HEK293 (cell line): ENCODE results near the gene APBB2.
A peak's percentile ranks its signal among the peaks of the same experiment; 100 is the strongest.

Source experiments
- CTCF ChIA-PET: fragments of 350-600 bp; formaldehyde crosslinking; extraction: SDS; loops from one replicate; lab custom pipeline; 2021; ENCODE audit warnings: antibody characterized with exemption; lab: Yijun Ruan, JAX
- POLR2A ChIA-PET: fragments of 300-600 bp; formaldehyde crosslinking; extraction: SDS; loops from one replicate; lab custom pipeline; 2020; ENCODE audit warnings: antibody characterized with exemption, inconsistent platforms; lab: Yijun Ruan, JAX
- H3K27ac ChIP-seq: fragments of 200-500 bp; sonication (Bioruptor generic); 2 replicates; pipeline ENCODE4 v1.5.1; 2014; ENCODE audit warnings: low read depth, low read length, control low read depth, inconsistent platforms; ENCODE audit errors: extremely low read depth
- H3K36me3 ChIP-seq, 2 experiments: fragments of 200-500 bp in 1 of 2; sonication (Bioruptor generic) in 1 of 2; 1 replicate in 1 of 2; 2 replicates in 1 of 2; pipeline ENCODE4 v1.5.1; 2014 to 2017; ENCODE audit warnings: inconsistent platforms in 2 of 2, low read length in 2 of 2; ENCODE audit not compliant: control insufficient read depth in 2 of 2, insufficient read depth in 1 of 2
- H3K4me1 ChIP-seq: fragments of 200-500 bp; sonication (Bioruptor generic); 2 replicates; pipeline ENCODE4 v1.5.1; 2014; ENCODE audit warnings: mild to moderate bottlenecking, low read length, inconsistent platforms; ENCODE audit not compliant: control insufficient read depth, insufficient read depth
- H3K4me3 ChIP-seq: 2 replicates; pipeline ENCODE4 v1.5.1; 2011; ENCODE audit warnings: low read depth, mild to moderate bottlenecking, control low read depth, low read length, moderate library complexity
- H3K9me3 ChIP-seq: fragments of 200-500 bp; sonication (Bioruptor generic); 2 replicates; pipeline ENCODE4 v1.5.1; 2014; ENCODE audit warnings: low read depth, low read length, inconsistent platforms; ENCODE audit not compliant: control insufficient read depth, insufficient read depth
- INSM2 ChIP-seq: fragments of 450-650 bp; formaldehyde crosslinking; IDR thresholded peaks from 2 replicates; pipeline ENCODE4 v1.5.1; 2016; ENCODE audit warnings: missing biosample characterization, missing genetic modification characterization
- SCRT1 ChIP-seq: fragments of 450-650 bp; formaldehyde crosslinking; IDR thresholded peaks from 2 replicates; pipeline ENCODE4 v1.5.1; 2016; ENCODE audit warnings: missing biosample characterization, missing genetic modification characterization, borderline replicate concordance
- SCRT2 ChIP-seq: fragments of 450-650 bp; formaldehyde crosslinking; IDR thresholded peaks from 2 replicates; pipeline ENCODE4 v1.5.1; 2016; ENCODE audit warnings: missing biosample characterization, missing genetic modification characterization
- ZBTB17 ChIP-seq: fragments of 450-650 bp; formaldehyde crosslinking; IDR thresholded peaks from 2 replicates; pipeline ENCODE4 v1.5.1; 2016; ENCODE audit warnings: missing biosample characterization, missing genetic modification characterization
- ZFP69B ChIP-seq: fragments of 450-650 bp; formaldehyde crosslinking; IDR thresholded peaks from 2 replicates; pipeline ENCODE4 v1.5.1; 2016; ENCODE audit warnings: missing biosample characterization, missing genetic modification characterization
- ZNF138 ChIP-seq: fragments of 450-650 bp; formaldehyde crosslinking; IDR thresholded peaks from 2 replicates; pipeline ENCODE4 v1.5.1; 2016; ENCODE audit warnings: missing biosample characterization, missing genetic modification characterization, borderline replicate concordance
- ZNF175 ChIP-seq: fragments of 450-650 bp; formaldehyde crosslinking; IDR thresholded peaks from 2 replicates; pipeline ENCODE4 v1.5.1; 2016; ENCODE audit warnings: missing biosample characterization, missing genetic modification characterization
- ZNF311 ChIP-seq: fragments of 450-650 bp; formaldehyde crosslinking; IDR thresholded peaks from 2 replicates; pipeline ENCODE4 v1.5.1; 2017; ENCODE audit warnings: missing biosample characterization, missing genetic modification characterization, borderline replicate concordance
- ZNF335 ChIP-seq: fragments of 450-650 bp; formaldehyde crosslinking; conservative IDR thresholded peaks from 2 replicates; pipeline ENCODE4 v1.5.1; 2016; ENCODE audit warnings: missing biosample characterization, missing genetic modification characterization
- ZNF366 ChIP-seq: fragments of 450-650 bp; formaldehyde crosslinking; conservative IDR thresholded peaks from 2 replicates; pipeline ENCODE4 v1.5.1; 2016; ENCODE audit warnings: missing biosample characterization, missing genetic modification characterization
- ZNF513 ChIP-seq: fragments of 450-650 bp; IDR thresholded peaks from 2 replicates; pipeline ENCODE4 v1.5.1; 2018; ENCODE audit warnings: missing biosample characterization, missing genetic modification characterization
- ZNF548 ChIP-seq: fragments of 450-650 bp; formaldehyde crosslinking; IDR thresholded peaks from 2 replicates; pipeline ENCODE4 v1.5.1; 2016; ENCODE audit warnings: missing biosample characterization, missing genetic modification characterization
- ZNF549 ChIP-seq: fragments of 450-650 bp; IDR thresholded peaks from 2 replicates; pipeline ENCODE4 v1.5.1; 2018; ENCODE audit warnings: missing biosample characterization, missing genetic modification characterization, mild to moderate bottlenecking, inconsistent platforms, moderate library complexity
- ZNF610 ChIP-seq: fragments of 450-650 bp; formaldehyde crosslinking; IDR thresholded peaks from 2 replicates; pipeline ENCODE4 v1.5.1; 2016; ENCODE audit warnings: missing biosample characterization, missing genetic modification characterization, borderline replicate concordance
- ZNF658 ChIP-seq: fragments of 450-650 bp; formaldehyde crosslinking; IDR thresholded peaks from 2 replicates; pipeline ENCODE4; 2016; ENCODE audit warnings: missing biosample characterization, missing genetic modification characterization
- ZNF692 ChIP-seq: fragments of 450-650 bp; formaldehyde crosslinking; IDR thresholded peaks from 2 replicates; pipeline ENCODE4 v1.5.1; 2016; ENCODE audit warnings: missing biosample characterization, missing genetic modification characterization
- ZNF76 ChIP-seq: fragments of 450-650 bp; formaldehyde crosslinking; IDR thresholded peaks from 2 replicates; pipeline ENCODE4; 2016; ENCODE audit warnings: low read depth, missing biosample characterization, missing genetic modification characterization, borderline replicate concordance
- ZSCAN30 ChIP-seq: fragments of 450-650 bp; IDR thresholded peaks from 2 replicates; pipeline ENCODE4 v1.5.1; 2018; ENCODE audit warnings: missing biosample characterization, mild to moderate bottlenecking, missing genetic modification characterization, moderate library complexity
- TF ChIP-seq, protein P1 (sequence below): fragments of 450-650 bp; formaldehyde crosslinking; IDR thresholded peaks from 2 replicates; pipeline ENCODE4 v1.5.1; 2017; ENCODE audit warnings: missing biosample characterization, missing genetic modification characterization

The APBB2 gene

DNA sequence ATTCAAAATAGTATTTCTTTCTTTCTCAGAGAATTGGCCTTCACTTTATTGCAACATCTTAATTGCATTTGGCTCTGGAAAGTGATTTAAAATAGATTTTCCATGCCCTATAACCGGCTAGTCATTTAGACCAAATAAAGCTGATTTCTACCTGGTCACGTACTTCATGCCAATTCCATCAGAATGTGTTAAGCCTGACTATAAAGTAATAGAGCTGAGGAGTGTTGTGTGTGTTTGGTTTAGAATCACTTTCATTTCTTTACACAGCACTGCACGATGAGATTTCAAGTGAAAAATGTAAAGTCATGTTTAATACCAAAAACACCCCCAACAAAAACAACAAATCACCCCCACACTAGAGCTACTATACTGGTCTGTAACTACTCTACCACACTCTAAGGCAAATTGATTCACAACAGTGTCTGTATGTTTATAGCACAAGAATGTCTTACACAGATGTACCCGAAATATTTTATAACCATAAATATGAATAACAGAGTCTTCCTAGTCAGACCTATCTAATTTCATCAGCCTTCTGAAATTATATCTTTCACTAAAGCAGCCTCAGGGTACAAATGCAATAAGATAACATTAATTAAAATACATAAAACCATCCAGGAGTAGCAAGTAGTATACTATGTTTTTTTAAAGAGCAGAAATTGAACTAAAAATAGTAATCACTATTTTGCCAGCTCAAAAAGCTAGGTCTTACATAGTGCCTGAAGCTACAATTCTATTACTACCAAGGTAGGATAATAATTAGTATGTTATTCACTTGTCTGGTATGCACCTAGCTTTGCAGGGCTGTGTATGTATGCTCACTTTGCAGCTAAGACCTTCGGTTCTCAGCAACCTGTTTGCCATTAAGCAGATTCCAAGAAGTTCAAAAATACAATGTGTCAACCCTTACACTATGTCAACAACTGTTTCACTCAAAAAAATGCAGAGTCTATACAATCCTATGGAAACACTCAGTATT lies 28.4 kb downstream of the APBB2 start:
- Histone ChIP-seq H3K4me3 (no peak overlapping the region), H3K36me3 (no peaks in the 10 kb centered on the region), H3K27ac (no peak overlapping the region), H3K9me3 (no peaks in the 10 kb centered on the region), H3K4me1 (peaks cover 12% of the 10 kb centered on the region)
- ChIA-PET POLR2A (interaction anchor here (0.6 to 1.6 kb wide), 2 partner anchors 19 to 526 kb away, joined by 4 read pairs; no protein-coding TSS in a partner anchor), CTCF (no interaction called here)
- no peak for TF ChIP-seq ZNF658 (tag by site-specific recombination)
- TF ChIP-seq ZNF366 (tag by site-specific recombination) = no peak
- no peak for TF ChIP-seq ZBTB17 (tag by site-specific recombination)
- TF ChIP-seq, protein P1, sequence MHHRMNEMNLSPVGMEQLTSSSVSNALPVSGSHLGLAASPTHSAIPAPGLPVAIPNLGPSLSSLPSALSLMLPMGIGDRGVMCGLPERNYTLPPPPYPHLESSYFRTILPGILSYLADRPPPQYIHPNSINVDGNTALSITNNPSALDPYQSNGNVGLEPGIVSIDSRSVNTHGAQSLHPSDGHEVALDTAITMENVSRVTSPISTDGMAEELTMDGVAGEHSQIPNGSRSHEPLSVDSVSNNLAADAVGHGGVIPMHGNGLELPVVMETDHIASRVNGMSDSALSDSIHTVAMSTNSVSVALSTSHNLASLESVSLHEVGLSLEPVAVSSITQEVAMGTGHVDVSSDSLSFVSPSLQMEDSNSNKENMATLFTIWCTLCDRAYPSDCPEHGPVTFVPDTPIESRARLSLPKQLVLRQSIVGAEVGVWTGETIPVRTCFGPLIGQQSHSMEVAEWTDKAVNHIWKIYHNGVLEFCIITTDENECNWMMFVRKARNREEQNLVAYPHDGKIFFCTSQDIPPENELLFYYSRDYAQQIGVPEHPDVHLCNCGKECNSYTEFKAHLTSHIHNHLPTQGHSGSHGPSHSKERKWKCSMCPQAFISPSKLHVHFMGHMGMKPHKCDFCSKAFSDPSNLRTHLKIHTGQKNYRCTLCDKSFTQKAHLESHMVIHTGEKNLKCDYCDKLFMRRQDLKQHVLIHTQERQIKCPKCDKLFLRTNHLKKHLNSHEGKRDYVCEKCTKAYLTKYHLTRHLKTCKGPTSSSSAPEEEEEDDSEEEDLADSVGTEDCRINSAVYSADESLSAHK (tag by site-specific recombination) = no peak
- TF ChIP-seq ZNF335 = no peak
- no peak for TF ChIP-seq ZSCAN30 (tag by site-specific recombination)
- TF ChIP-seq ZNF175 = no peak
- no peak for TF ChIP-seq INSM2 (tag by site-specific recombination)
- no peak for TF ChIP-seq ZNF138

DNA sequence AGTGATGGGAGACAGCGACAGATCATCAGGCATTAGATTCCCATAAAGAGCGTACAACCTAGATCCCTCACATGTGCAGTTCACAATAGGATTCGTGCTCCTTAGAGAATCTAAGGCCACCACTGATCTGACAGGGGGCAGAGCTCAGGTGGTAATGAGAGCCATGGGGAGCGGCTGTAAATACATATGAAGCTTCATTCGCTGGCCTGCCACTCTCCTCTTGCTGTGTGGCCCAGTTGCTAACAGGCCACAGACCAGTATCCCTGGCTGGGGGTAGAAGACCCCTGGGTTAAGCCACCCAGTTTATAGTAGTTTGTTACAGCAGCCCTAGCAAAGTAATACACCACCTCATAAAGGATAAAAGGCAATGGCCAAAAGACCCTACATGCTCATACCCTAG lies 30.3 kb downstream of the APBB2 start:
- Histone ChIP-seq H3K9me3 (no peaks in the 10 kb centered on the region), H3K4me1 (peaks cover 16% of the 10 kb centered on the region), H3K4me3 (no peak overlapping the region)
- POLR2A ChIA-PET = no interaction called here
- CTCF ChIA-PET = interaction anchor here (0.7 kb wide), 1 partner anchor 29 kb away, joined by 3 read pairs; no protein-coding TSS in a partner anchor
- TF ChIP-seq ZNF548 = no peak
- TF ChIP-seq ZNF610 (tag by site-specific recombination) = peak; percentile 100
- no peak for TF ChIP-seq ZNF76 (tag by site-specific recombination)
- no peak for TF ChIP-seq ZSCAN30 (tag by site-specific recombination)
- TF ChIP-seq ZNF549 (tag by site-specific recombination) = peak; percentile 55; the same call in 1 of the 2 replicates
- TF ChIP-seq, all 188 proteins: peak for 2
- Histone ChIP-seq H3K36me3 (no peaks in the 10 kb centered on the region), H3K27ac (no peak overlapping the region)

- CTCF ChIA-PET = no interaction called here
- H3K36me3 ChIP-seq = no peaks in the 10 kb centered on the region
- POLR2A ChIA-PET = no interaction called here
- H3K4me1 ChIP-seq = peaks cover 22% of the 10 kb centered on the region
- no peak overlapping the region for H3K27ac ChIP-seq
- no peaks in the 10 kb centered on the region for H3K9me3 ChIP-seq
- no peak for TF ChIP-seq ZNF513 (tag by site-specific recombination)
- TF ChIP-seq ZNF692 = peak; percentile 69; the same call in 1 of the 2 replicates
- TF ChIP-seq ZNF311 (tag by site-specific recombination) = no peak
- TF ChIP-seq SCRT1 = peak; percentile 39; the same call in 1 of the 2 replicates
- TF ChIP-seq ZFP69B = peak; percentile 33; the same call in 1 of the 2 replicates
- peak; percentile 60 for TF ChIP-seq SCRT2
- no peak overlapping the region for H3K4me3 ChIP-seq
Measured at GRCh38 chr4:41183021-41183553, 31.3 kb downstream of the APBB2 start.
